H9 (cell line): ENCODE measurements around the gene TMEM181. TPM values are rescaled to one million over a fixed set of nuclear protein-coding genes. Genes with fewer than 3 reads are reported as not detected.

ENCODE experiments used
- DNase-seq: peaks from one replicate; pipeline ENCODE4 v3.0.0-alpha.2; 2017
- H2AFZ ChIP-seq: one replicate; pipeline ENCODE4 v1.6.1; 2013; ENCODE audit warnings: mild to moderate bottlenecking, low read length, control low read depth, moderate library complexity
- H2AK5ac ChIP-seq: 2 replicates; pipeline ENCODE4 v1.6.1; 2013; ENCODE audit warnings: low read length, control low read depth, mixed read lengths; ENCODE audit not compliant: insufficient read length
- H2BK120ac ChIP-seq: one replicate; pipeline ENCODE4 v1.6.1; 2013; ENCODE audit warnings: low read depth, mild to moderate bottlenecking, low read length, control low read depth, inconsistent platforms; ENCODE audit not compliant: poor library complexity, severe bottlenecking
- H2BK12ac ChIP-seq: 2 replicates; pipeline ENCODE4 v1.6.1; 2013; ENCODE audit warnings: low read length, control low read depth, mixed read lengths, low read depth; ENCODE audit not compliant: insufficient read length
- H2BK15ac ChIP-seq: 2 replicates; pipeline ENCODE4 v1.6.1; 2013; ENCODE audit warnings: low read depth, low read length, control low read depth
- H2BK20ac ChIP-seq: one replicate; pipeline ENCODE4 v1.6.1; 2013; ENCODE audit warnings: low read depth, mild to moderate bottlenecking, low read length, control low read depth, inconsistent platforms; ENCODE audit not compliant: poor library complexity, severe bottlenecking
- H2BK5ac ChIP-seq: 2 replicates; pipeline ENCODE4 v1.6.1; 2013; ENCODE audit warnings: low read length, control low read depth, mixed read lengths; ENCODE audit not compliant: insufficient read length
- H3K14ac ChIP-seq: 2 replicates; pipeline ENCODE4 v1.6.1; 2013; ENCODE audit warnings: low read length, control low read depth; ENCODE audit not compliant: insufficient read depth
- H3K18ac ChIP-seq: 2 replicates; pipeline ENCODE4 v1.6.1; 2013; ENCODE audit warnings: low read depth, mild to moderate bottlenecking, mixed read lengths, low read length, control low read depth; ENCODE audit not compliant: insufficient read length
- H3K23ac ChIP-seq: 2 replicates; pipeline ENCODE4 v1.6.1; 2013; ENCODE audit warnings: low read length, control low read depth, mixed read lengths, low read depth; ENCODE audit not compliant: insufficient read length
- H3K23me2 ChIP-seq: 2 replicates; pipeline ENCODE4 v1.6.1; 2013; ENCODE audit warnings: low read depth, mild to moderate bottlenecking, mixed read lengths, low read length, control low read depth; ENCODE audit not compliant: insufficient read length, poor library complexity, severe bottlenecking
- H3K27ac ChIP-seq: 2 replicates; pipeline ENCODE4 v1.5.1; 2013; ENCODE audit warnings: low read length, control low read depth, mixed read lengths, low read depth; ENCODE audit not compliant: insufficient read length
- H3K27me3 ChIP-seq: 2 replicates; pipeline ENCODE4 v1.6.1; 2013; ENCODE audit warnings: low read length, control low read depth, inconsistent platforms; ENCODE audit not compliant: insufficient read depth
- H3K4ac ChIP-seq: 2 replicates; pipeline ENCODE4 v1.6.1; 2013; ENCODE audit warnings: low read depth, mild to moderate bottlenecking, control low read depth, inconsistent platforms, low read length, moderate library complexity
- H3K4me1 ChIP-seq: 2 replicates; pipeline ENCODE4 v1.6.1; 2013; ENCODE audit warnings: low read length, control low read depth, inconsistent platforms; ENCODE audit not compliant: insufficient read depth
- H3K4me2 ChIP-seq: 2 replicates; pipeline ENCODE4 v1.6.1; 2013; ENCODE audit warnings: low read length, control low read depth, mixed read lengths; ENCODE audit not compliant: insufficient read length, insufficient read depth
- H3K56ac ChIP-seq: 2 replicates; pipeline ENCODE4 v1.6.1; 2013; ENCODE audit warnings: low read depth, mild to moderate bottlenecking, mixed read lengths, low read length, control low read depth; ENCODE audit not compliant: insufficient read length
- H3K79me1 ChIP-seq: 2 replicates; pipeline ENCODE4 v1.6.1; 2013; ENCODE audit warnings: low read depth, mild to moderate bottlenecking, moderate library complexity, low read length, control low read depth, inconsistent platforms; ENCODE audit not compliant: insufficient read depth, poor library complexity, severe bottlenecking
- H3K79me2 ChIP-seq: 2 replicates; pipeline ENCODE4 v1.6.1; 2013; ENCODE audit warnings: low read length, control low read depth, inconsistent platforms; ENCODE audit not compliant: insufficient read depth
- H3K9ac ChIP-seq: 2 replicates; pipeline ENCODE4 v1.6.1; 2013; ENCODE audit warnings: low read length, control low read depth, mixed read lengths; ENCODE audit not compliant: insufficient read length; ENCODE audit errors: extremely low read depth
- H3K9me3 ChIP-seq: one replicate; pipeline ENCODE4 v1.6.1; 2013; ENCODE audit warnings: low read depth, low read length, inconsistent platforms; ENCODE audit not compliant: control insufficient read depth
- H3T11ph ChIP-seq: one replicate; pipeline ENCODE4 v1.6.1; 2013; ENCODE audit warnings: mild to moderate bottlenecking, low read length, control low read depth, inconsistent platforms
- H4K20me1 ChIP-seq: one replicate; pipeline ENCODE4 v1.6.1; 2013; ENCODE audit not compliant: control insufficient read depth, insufficient read length, insufficient read depth
- H4K5ac ChIP-seq: 2 replicates; pipeline ENCODE4 v1.6.1; 2013; ENCODE audit warnings: low read depth, mild to moderate bottlenecking, mixed read lengths, low read length, control low read depth; ENCODE audit not compliant: insufficient read length
- H4K8ac ChIP-seq: replicated peaks from 2 replicates; pipeline ENCODE4 v1.6.1; 2013; ENCODE audit warnings: low read length, control low read depth, mixed read lengths, low read depth; ENCODE audit not compliant: insufficient read length
- H4K91ac ChIP-seq: 2 replicates; pipeline ENCODE4 v1.6.1; 2013; ENCODE audit warnings: low read depth, mild to moderate bottlenecking, moderate library complexity, mixed read lengths, low read length, control low read depth; ENCODE audit not compliant: insufficient read length
- H3K27ac Mint-ChIP-seq, 3 experiments: 2 replicates in 2 of 3; 3 replicates in 1 of 3; pipeline ENCODE4 v1.8.0; 2020 to 2021; ENCODE audit warnings: mixed read lengths in 3 of 3, mild to moderate bottlenecking in 1 of 3, moderate library complexity in 1 of 3
- H3K27me3 Mint-ChIP-seq: 2 replicates; pipeline ENCODE4 v1.8.0; 2021; ENCODE audit warnings: low read depth, mild to moderate bottlenecking, moderate library complexity, mixed read lengths
- H3K36me3 Mint-ChIP-seq, 3 experiments: 2 replicates in 2 of 3; 3 replicates in 1 of 3; pipeline ENCODE4 v1.8.0; 2020 to 2021; ENCODE audit warnings: low read depth in 3 of 3, mixed read lengths in 3 of 3; ENCODE audit not compliant: insufficient read depth in 1 of 3
- H3K4me1 Mint-ChIP-seq, 2 experiments: 2 replicates each; pipeline ENCODE4 v1.8.0; 2020; ENCODE audit warnings: mixed read lengths in 2 of 2
- H3K4me3 Mint-ChIP-seq, 2 experiments: 2 replicates in 1 of 2; 3 replicates in 1 of 2; pipeline ENCODE4 v1.8.0; 2020 to 2021; ENCODE audit warnings: mild to moderate bottlenecking in 2 of 2, mixed read lengths in 2 of 2, moderate library complexity in 1 of 2
- H3K9me3 Mint-ChIP-seq, 2 experiments: 2 replicates in 1 of 2; 3 replicates in 1 of 2; pipeline ENCODE4 v1.8.0; 2020; ENCODE audit warnings: mild to moderate bottlenecking in 2 of 2, mixed read lengths in 2 of 2, moderate library complexity in 1 of 2
- WGBS: extraction: QIAGEN DNeasy Blood & Tissue Kit; methylation state at CpG from one replicate; pipeline ENCODE4 v1.1.7; 2013; ENCODE audit warnings: missing lambda C conversion rate, low lambda C conversion rate, mixed read lengths; ENCODE audit not compliant: insufficient read length; ENCODE audit errors: extremely low coverage; 5-methylcytosine and 5-hydroxymethylcytosine counted together
- total RNA-seq: library from RNA; stranded (reverse); gene quantifications from 2 replicates; pipeline ENCODE4 v1.2.1, GENCODE V29; 2021
- TF ChIP-seq, protein P1 (sequence below): fragments of 200-600 bp; sonication (generic); conservative IDR thresholded peaks from 3 replicates; pipeline ENCODE4 v1.8.0; 2021; ENCODE audit warnings: antibody characterized with exemption, mild to moderate bottlenecking

Gene TMEM181
- total RNA-seq, 1 experiment from 2014 or later, result 24.4 TPM

GRCh38 chr6:158573542-158573931 is 13.6 kb downstream of the TMEM181 start:
- H2AFZ ChIP-seq, result no peak overlapping the region
- H2BK120ac ChIP-seq, result no peak overlapping the region
- H3K18ac ChIP-seq, result no peak overlapping the region
- H3T11ph ChIP-seq, result no peak overlapping the region
- H2BK20ac ChIP-seq, result no peak overlapping the region
- H3K9ac ChIP-seq, result no peak overlapping the region
- H3K36me3 Mint-ChIP-seq, result peaks cover 24 to 31% (median 26%) of the 10 kb centered on the region in 3 experiments
- no peaks in the 10 kb centered on the region for H4K20me1 ChIP-seq
- no peak for DNase-seq
- H3K27ac Mint-ChIP-seq, result peak overlapping the region; percentile 10 to 86 (median 42); a peak in 5 of 7 replicates
- H2BK12ac ChIP-seq, result no peak overlapping the region
- no peak overlapping the region for H3K14ac ChIP-seq
- H4K91ac ChIP-seq, result no peak overlapping the region
- no peaks in the 10 kb centered on the region for H3K9me3 ChIP-seq
- H3K27ac ChIP-seq, result no peak overlapping the region
- no CpG with 5 or more reads among the region's 10 CpGs for WGBS
- H3K23me2 ChIP-seq, result no peaks in the 10 kb centered on the region
- no peaks in the 10 kb centered on the region for H3K27me3 Mint-ChIP-seq
- no peak overlapping the region for H3K56ac ChIP-seq
- no peaks in the 10 kb centered on the region; a peak in 2 of 5 replicates for H3K9me3 Mint-ChIP-seq
- H3K4me2 ChIP-seq, result no peak overlapping the region
- H3K4me1 ChIP-seq, result no peaks in the 10 kb centered on the region; the same call in 1 of the 2 replicates
- H3K4me1 Mint-ChIP-seq, result peaks cover 22 to 23% of the 10 kb centered on the region in 2 experiments
- no peak overlapping the region for H2AK5ac ChIP-seq
- no peak overlapping the region for H4K8ac ChIP-seq
- no peak overlapping the region for H2BK5ac ChIP-seq
- TF ChIP-seq, protein P1, sequence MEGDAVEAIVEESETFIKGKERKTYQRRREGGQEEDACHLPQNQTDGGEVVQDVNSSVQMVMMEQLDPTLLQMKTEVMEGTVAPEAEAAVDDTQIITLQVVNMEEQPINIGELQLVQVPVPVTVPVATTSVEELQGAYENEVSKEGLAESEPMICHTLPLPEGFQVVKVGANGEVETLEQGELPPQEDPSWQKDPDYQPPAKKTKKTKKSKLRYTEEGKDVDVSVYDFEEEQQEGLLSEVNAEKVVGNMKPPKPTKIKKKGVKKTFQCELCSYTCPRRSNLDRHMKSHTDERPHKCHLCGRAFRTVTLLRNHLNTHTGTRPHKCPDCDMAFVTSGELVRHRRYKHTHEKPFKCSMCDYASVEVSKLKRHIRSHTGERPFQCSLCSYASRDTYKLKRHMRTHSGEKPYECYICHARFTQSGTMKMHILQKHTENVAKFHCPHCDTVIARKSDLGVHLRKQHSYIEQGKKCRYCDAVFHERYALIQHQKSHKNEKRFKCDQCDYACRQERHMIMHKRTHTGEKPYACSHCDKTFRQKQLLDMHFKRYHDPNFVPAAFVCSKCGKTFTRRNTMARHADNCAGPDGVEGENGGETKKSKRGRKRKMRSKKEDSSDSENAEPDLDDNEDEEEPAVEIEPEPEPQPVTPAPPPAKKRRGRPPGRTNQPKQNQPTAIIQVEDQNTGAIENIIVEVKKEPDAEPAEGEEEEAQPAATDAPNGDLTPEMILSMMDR, result no peak
- H4K5ac ChIP-seq, result no peak overlapping the region
- H3K4ac ChIP-seq, result no peak overlapping the region
- peaks cover 2% of the 10 kb centered on the region; the same call in 1 of the 2 replicates for H3K79me2 ChIP-seq
- no peak overlapping the region for H3K4me3 Mint-ChIP-seq
- no peak overlapping the region for H2BK15ac ChIP-seq
- H3K79me1 ChIP-seq, result peaks cover 3% of the 10 kb centered on the region
- no peak overlapping the region for H3K23ac ChIP-seq
- H3K27me3 ChIP-seq, result no peaks in the 10 kb centered on the region
